H1 (cell line): ENCODE results near the gene ADGRV1. TPM values are rescaled to one million over a fixed set of nuclear protein-coding genes. Genes with fewer than 3 reads are reported as not detected.

Source experiments
- CTCF ChIA-PET: fragments of 300-600 bp; sonication (Branson Sonifier 250); formaldehyde crosslinking; loops from one replicate; lab custom pipeline; 2021; ENCODE audit not compliant: partially characterized antibody; lab: Charles Lee
- POLR2A ChIA-PET: fragments of 300-600 bp; sonication (Branson Sonifier 250); formaldehyde crosslinking; loops from one replicate; lab custom pipeline; 2021; ENCODE audit warnings: inconsistent platforms; ENCODE audit not compliant: partially characterized antibody; lab: Charles Lee
- DNase-seq, 2 experiments: peaks; one replicate each; pipeline versions ENCODE4 v3.0.0 to v3.0.0-alpha.2; 2010 to 2022; ENCODE audit warnings: low spot score in 2 of 2, low read depth in 1 of 2, mixed read lengths in 1 of 2
- FAIRE-seq: peaks from 2 replicates; lab custom pipeline; 2011; peaks lifted over from hg19 to GRCh38; lab: Jason Lieb, UNC
- H2AFZ ChIP-seq: 2 replicates; pipeline ENCODE4 v1.8.1; 2012; ENCODE audit warnings: low read length, inconsistent platforms
- H2AK5ac ChIP-seq: 2 replicates; pipeline ENCODE4 v1.6.1; 2013; ENCODE audit warnings: low read depth, low read length
- H2BK120ac ChIP-seq: replicated peaks from 2 replicates; pipeline ENCODE3; 2013; ENCODE audit warnings: low read depth, low read length, inconsistent platforms
- H2BK12ac ChIP-seq: 2 replicates; pipeline ENCODE4 v1.6.1; 2013; ENCODE audit warnings: low read depth, low read length
- H2BK15ac ChIP-seq: 2 replicates; pipeline ENCODE4 v1.6.1; 2013; ENCODE audit warnings: low read length
- H2BK20ac ChIP-seq: 2 replicates; pipeline ENCODE4 v1.6.1; 2013; ENCODE audit warnings: low read length
- H2BK5ac ChIP-seq: 2 replicates; pipeline ENCODE4 v1.6.1; 2013; ENCODE audit warnings: low read depth, low read length
- H3K14ac ChIP-seq: 2 replicates; pipeline ENCODE4 v1.6.1; 2013; ENCODE audit warnings: inconsistent platforms; ENCODE audit not compliant: insufficient read length
- H3K18ac ChIP-seq: 2 replicates; pipeline ENCODE4 v1.6.1; 2013; ENCODE audit warnings: low read length; ENCODE audit errors: extremely low read depth
- H3K23ac ChIP-seq: 2 replicates; pipeline ENCODE4 v1.6.1; 2013; ENCODE audit warnings: inconsistent platforms; ENCODE audit not compliant: insufficient read length
- H3K23me2 ChIP-seq: 2 replicates; pipeline ENCODE4 v1.6.1; 2013; ENCODE audit warnings: low read depth, low read length
- H3K27ac ChIP-seq: 2 replicates; pipeline ENCODE4 v1.6.1; 2011; ENCODE audit warnings: low read depth, low read length, inconsistent platforms
- H3K27me3 ChIP-seq, 4 experiments: replicated peaks in 1 of 4; 1 replicate in 1 of 4; 2 replicates in 3 of 4; pipeline versions ENCODE4 v1.6.1 to v1.8.1; 2011 to 2013; ENCODE audit warnings: low read length in 3 of 4, mild to moderate bottlenecking in 3 of 4, inconsistent platforms in 2 of 4, mixed read lengths in 2 of 4, moderate library complexity in 1 of 4; ENCODE audit not compliant: control insufficient read depth in 3 of 4, insufficient read depth in 3 of 4; ENCODE audit errors: extremely low read depth in 1 of 4
- H3K36me3 ChIP-seq, 4 experiments: 2 replicates each; pipeline versions ENCODE4 v1.6.1 to v1.8.1; 2011 to 2013; ENCODE audit warnings: mild to moderate bottlenecking in 4 of 4, low read length in 3 of 4, moderate library complexity in 2 of 4, control low read depth in 1 of 4, inconsistent platforms in 1 of 4; ENCODE audit not compliant: insufficient read depth in 4 of 4, control insufficient read depth in 2 of 4
- H3K4ac ChIP-seq: replicated peaks from 2 replicates; pipeline ENCODE3; 2013; ENCODE audit warnings: low read length, low read depth, mixed read lengths, inconsistent platforms; ENCODE audit not compliant: insufficient read length
- H3K4me1 ChIP-seq, 4 experiments: replicated peaks in 1 of 4; 1 replicate in 1 of 4; 2 replicates in 3 of 4; pipeline versions ENCODE4 v1.6.1 to v1.8.1; 2011 to 2013; ENCODE audit warnings: low read length in 3 of 4, inconsistent platforms in 2 of 4, mixed read lengths in 1 of 4; ENCODE audit not compliant: insufficient read depth in 4 of 4, control insufficient read depth in 3 of 4
- H3K4me2 ChIP-seq, 2 experiments: 2 replicates each; pipeline versions ENCODE4 v1.6.1 to v1.8.1; 2011 to 2013; ENCODE audit warnings: low read depth in 2 of 2, low read length in 2 of 2, control low read depth in 1 of 2, inconsistent platforms in 1 of 2, mild to moderate bottlenecking in 1 of 2; ENCODE audit not compliant: insufficient read depth in 1 of 2
- H3K4me3 ChIP-seq, 4 experiments: fragments of 200-600, 300-600 bp in 1 of 4; sonication (generic), shearing (Covaris generic), sonication (Bioruptor Twin) in 1 of 4; 2 replicates each; pipeline versions ENCODE4 v1.5.1 to v1.8.1; 2011 to 2016; ENCODE audit warnings: low read length in 4 of 4, low read depth in 3 of 4, control low read depth in 2 of 4, inconsistent platforms in 2 of 4, mild to moderate bottlenecking in 2 of 4, mixed read lengths in 1 of 4, moderate library complexity in 1 of 4; ENCODE audit not compliant: insufficient read depth in 2 of 4; ENCODE audit errors: extremely low read depth in 1 of 4
- H3K56ac ChIP-seq: replicated peaks from 2 replicates; pipeline ENCODE3; 2013; ENCODE audit warnings: low read depth, mild to moderate bottlenecking, mixed read lengths, low read length, inconsistent platforms; ENCODE audit not compliant: insufficient read length
- H3K79me1 ChIP-seq: 2 replicates; pipeline ENCODE4 v1.6.1; 2013; ENCODE audit warnings: low read depth, low read length, control low read depth
- H3K79me2 ChIP-seq, 2 experiments: 2 replicates each; pipeline versions ENCODE4 v1.6.1 to v1.8.1; 2012 to 2013; ENCODE audit warnings: low read length in 2 of 2, mild to moderate bottlenecking in 2 of 2, inconsistent platforms in 1 of 2; ENCODE audit not compliant: insufficient read depth in 2 of 2, control insufficient read depth in 1 of 2
- H3K9ac ChIP-seq, 4 experiments: replicated peaks in 1 of 4; 1 replicate in 1 of 4; 2 replicates in 3 of 4; pipeline versions ENCODE4 v1.6.1 to v1.8.1; 2011 to 2013; ENCODE audit warnings: low read depth in 3 of 4, low read length in 3 of 4, control low read depth in 2 of 4, mild to moderate bottlenecking in 2 of 4, moderate library complexity in 2 of 4, inconsistent platforms in 1 of 4; ENCODE audit errors: extremely low read depth in 1 of 4
- H3K9me3 ChIP-seq, 2 experiments: 2 replicates each; pipeline versions ENCODE4 v1.6.1 to v1.8.1; 2012 to 2013; ENCODE audit warnings: mild to moderate bottlenecking in 2 of 2, moderate library complexity in 2 of 2, control low read depth in 1 of 2, inconsistent platforms in 1 of 2, low read depth in 1 of 2, low read length in 1 of 2, mixed read lengths in 1 of 2; ENCODE audit not compliant: insufficient read depth in 2 of 2
- H4K20me1 ChIP-seq, 2 experiments: replicated peaks in 1 of 2; 2 replicates each; pipeline versions ENCODE3 to v1.8.1; 2011 to 2013; ENCODE audit warnings: inconsistent platforms in 2 of 2, low read length in 2 of 2, mild to moderate bottlenecking in 1 of 2; ENCODE audit not compliant: insufficient read depth in 2 of 2, control insufficient read depth in 1 of 2
- H4K5ac ChIP-seq: 2 replicates; pipeline ENCODE4 v1.6.1; 2013; ENCODE audit warnings: low read length, low read depth, mixed read lengths, inconsistent platforms; ENCODE audit not compliant: insufficient read length
- H4K8ac ChIP-seq: 2 replicates; pipeline ENCODE4 v1.8.0; 2013; ENCODE audit warnings: mild to moderate bottlenecking, moderate library complexity, low read length, inconsistent platforms; ENCODE audit not compliant: insufficient read depth; ENCODE audit errors: extremely low read depth
- H4K91ac ChIP-seq: replicated peaks from 2 replicates; pipeline ENCODE3; 2013; ENCODE audit warnings: low read length, mixed read lengths, inconsistent platforms; ENCODE audit not compliant: insufficient read length
- CHD2 ChIP-seq: IDR thresholded peaks from 2 replicates; pipeline ENCODE4 v1.6.1; 2012; ENCODE audit warnings: low read length, improper control_type of control experiment
- JUN ChIP-seq: IDR thresholded peaks from 2 replicates; pipeline ENCODE4 v1.6.1; 2011; ENCODE audit warnings: low read depth, mild to moderate bottlenecking, improper control_type of control experiment, low read length
- JUND ChIP-seq: IDR thresholded peaks from 2 replicates; pipeline ENCODE4 v1.6.1; 2011; ENCODE audit warnings: mild to moderate bottlenecking, improper control_type of control experiment, low read length
- RFX5 ChIP-seq: IDR thresholded peaks from 2 replicates; pipeline ENCODE4 v1.6.1; 2011; ENCODE audit warnings: low read depth, low read length, improper control_type of control experiment, borderline replicate concordance
- SIX5 ChIP-seq: IDR thresholded peaks from 2 replicates; pipeline ENCODE4 v1.6.1; 2011; ENCODE audit warnings: mild to moderate bottlenecking, low read depth, low read length
- TBP ChIP-seq: IDR thresholded peaks from 2 replicates; pipeline ENCODE4 v1.6.1; 2011; ENCODE audit warnings: low read depth, low read length, improper control_type of control experiment
- WGBS, 2 experiments: shearing (Covaris generic) in 1 of 2; methylation state at CpG; one replicate each; pipeline versions ENCODE4 v1.1.6 to v1.1.7; 2013 to 2015; ENCODE audit warnings: low lambda C conversion rate in 2 of 2, mixed read lengths in 2 of 2, inconsistent platforms in 1 of 2, low coverage in 1 of 2, missing lambda C conversion rate in 1 of 2; ENCODE audit not compliant: insufficient replicate concordance in 2 of 2, insufficient coverage in 1 of 2, insufficient read length in 1 of 2; ENCODE audit errors: extremely low coverage in 1 of 2, missing lambda C conversion rate in 1 of 2; 5-methylcytosine and 5-hydroxymethylcytosine counted together
- polyA plus RNA-seq, 7 experiments: library from polyadenylated mRNA; depleted of rRNA in 3 of 7; stranded (reverse) in 5 of 7; unstranded in 2 of 7; fragments of >200 nt in 5 of 7; fragments of 200-250 nt in 2 of 7; gene quantifications; 1 replicate in 5 of 7; 2 replicates in 1 of 7; 4 replicates in 1 of 7; pipeline versions ENCODE4 v1.2.1 to v1.2.3, GENCODE V29; 2011 to 2013; ENCODE audit warnings: missing spikeins in 2 of 7, mixed read lengths in 2 of 7
- total RNA-seq: library from RNA; stranded (reverse); fragmentation: NEBNext Ultra II Directional; extraction: Animal tissue kit (Norgen Biotek cat#: 25700); gene quantifications from 2 replicates; pipeline ENCODE4 v1.2.1, GENCODE V29; 2021
- TF ChIP-seq, protein P1 (sequence below): IDR thresholded peaks from 2 replicates; pipeline ENCODE4 v1.6.1; 2011; ENCODE audit warnings: low read depth, mild to moderate bottlenecking, low read length; ENCODE audit not compliant: insufficient read depth

Gene ADGRV1
- total and polyA plus RNA-seq, 2 of the 8 experiments (the other 6 are each of a cell fraction or from before 2014, with no cell fraction given): 53.1 to 62.2 TPM

DNA sequence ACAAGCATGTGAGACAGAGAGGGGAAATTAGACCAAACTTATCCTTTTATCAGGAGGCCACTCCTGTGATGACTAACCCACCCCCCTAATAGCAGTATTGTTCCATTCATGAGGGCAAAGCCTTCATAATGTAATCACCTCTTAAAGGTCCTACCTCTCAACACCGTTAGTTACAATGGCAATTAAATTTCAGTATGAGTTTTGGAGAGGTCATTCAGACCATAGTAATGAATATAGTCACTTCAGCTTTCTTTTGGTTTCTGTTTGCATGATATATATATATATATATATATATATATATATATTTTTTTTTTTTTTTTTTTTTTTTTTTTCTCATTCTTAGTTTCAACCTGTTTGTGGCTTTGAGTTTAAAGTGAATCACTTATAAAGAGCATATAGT, 10.5 kb downstream of the ADGRV1 start:
- Histone ChIP-seq H3K27ac (no peak overlapping the region), H3K4ac (no peak overlapping the region), H2BK15ac (no peak overlapping the region), H3K36me3 (peaks cover 0 to 3% (median 0%) of the 10 kb centered on the region in 4 experiments; a peak in 2 of 8 replicates), H3K79me1 (no peaks in the 10 kb centered on the region), H3K14ac (no peak overlapping the region), H2AK5ac (no peak overlapping the region), H4K8ac (no peak overlapping the region), H3K4me1 (peaks cover 0 to 8% (median 5%) of the 10 kb centered on the region in 4 experiments; a peak in 4 of 7 replicates), H2BK12ac (no peak overlapping the region), H3K9me3 (peaks cover 5 to 8% of the 10 kb centered on the region in 2 experiments; a peak in 2 of 4 replicates), H3K56ac (no peak overlapping the region), H4K91ac (no peak overlapping the region), H3K9ac (no peak overlapping the region), H2BK20ac (no peak overlapping the region), H3K18ac (no peak overlapping the region), H2BK5ac (no peak overlapping the region), H3K4me2 (no peak overlapping the region), H2AFZ (no peak overlapping the region), H2BK120ac (no peak overlapping the region), H3K27me3 (peaks cover 0 to 2% (median 0%) of the 10 kb centered on the region in 4 experiments; a peak in 1 of 7 replicates), H3K23me2 (no peaks in the 10 kb centered on the region), H3K79me2 (peaks cover 20 to 96% of the 10 kb centered on the region in 2 experiments), H4K5ac (no peak overlapping the region), H4K20me1 (peaks cover 3 to 4% of the 10 kb centered on the region in 2 experiments), H3K23ac (no peak overlapping the region), H3K4me3 (no peak overlapping the region)
- WGBS, 2 experiments: 89% methylated on average over 1 of the region's 1 CpG; no CpG with 5 or more reads in 1 of the 2 experiments
- CTCF ChIA-PET: no interaction called here
- FAIRE-seq (no peak), DNase-seq (no peak)
- TF ChIP-seq CHD2 (no peak), TBP (no peak), JUN (no peak), JUND (no peak), SIX5 (no peak), RFX5 (no peak)
- TF ChIP-seq, protein P1, sequence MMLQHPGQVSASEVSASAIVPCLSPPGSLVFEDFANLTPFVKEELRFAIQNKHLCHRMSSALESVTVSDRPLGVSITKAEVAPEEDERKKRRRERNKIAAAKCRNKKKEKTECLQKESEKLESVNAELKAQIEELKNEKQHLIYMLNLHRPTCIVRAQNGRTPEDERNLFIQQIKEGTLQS: no peak
- POLR2A ChIA-PET: no interaction called here
